ENCODE results near the gene SGCD. TPM values are rescaled to one million over a fixed set of nuclear protein-coding genes. Genes with fewer than 3 reads are reported as not detected.

SGCD gene
- total RNA-seq, 1 donor from 2014 or later, result 8.8 TPM

DNA sequence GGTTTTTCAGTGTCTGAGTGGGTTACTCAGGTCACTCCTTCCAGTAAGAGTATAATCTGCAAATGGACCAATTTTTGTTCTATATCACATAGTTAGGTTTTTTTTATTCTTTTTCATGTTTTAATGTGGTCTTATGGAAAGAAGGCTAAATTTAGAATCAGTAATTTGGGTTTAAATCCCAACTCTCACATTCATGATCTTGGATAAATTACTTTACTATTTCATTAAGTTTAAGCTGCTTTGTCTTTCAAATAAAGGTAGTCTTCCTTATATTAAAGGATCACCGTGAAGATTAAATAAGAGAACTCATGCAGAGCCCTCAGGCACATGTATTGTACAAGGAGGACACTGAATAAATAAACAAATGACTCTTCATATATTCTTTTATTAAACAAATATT lies 234.7 kb downstream of the SGCD start:
- H3K27me3 Mint-ChIP-seq, result no peaks in the 10 kb centered on the region
- DNase-seq (ENCODE audit: extremely low spot score, unreplicated experiment), result no peak

DNA sequence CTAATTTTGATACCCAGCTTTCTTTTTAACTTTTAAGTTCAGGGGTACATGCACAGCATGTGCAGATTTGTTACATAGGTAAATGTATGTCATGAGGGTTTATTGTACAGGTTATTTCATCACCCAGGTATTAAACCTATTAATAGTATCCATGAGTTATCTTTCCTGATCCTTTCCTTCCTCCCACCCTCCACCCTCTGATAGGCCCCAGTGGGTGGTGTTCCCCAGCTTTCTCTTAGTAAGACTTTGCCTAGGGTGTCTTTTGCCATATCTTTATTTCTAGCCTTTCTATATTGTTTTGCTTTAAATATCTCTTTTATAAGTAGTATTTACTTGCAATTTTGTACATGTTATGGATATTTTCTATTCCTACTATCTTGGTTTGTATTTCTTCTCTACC lies 243.7 kb downstream of the SGCD start:
- DNase-seq (ENCODE audit: extremely low spot score, unreplicated experiment), result no peak
- no peaks in the 10 kb centered on the region for H3K4me1 Mint-ChIP-seq (ENCODE audit: unreplicated experiment)
- no peaks in the 10 kb centered on the region for H3K27me3 Mint-ChIP-seq
- no peaks in the 10 kb centered on the region for H3K9me3 Mint-ChIP-seq
- no peak overlapping the region for H3K27ac Mint-ChIP-seq
- no peaks in the 10 kb centered on the region for H3K36me3 Mint-ChIP-seq
- H3K4me3 Mint-ChIP-seq, result no peak overlapping the region
- TF ChIP-seq, protein P1, sequence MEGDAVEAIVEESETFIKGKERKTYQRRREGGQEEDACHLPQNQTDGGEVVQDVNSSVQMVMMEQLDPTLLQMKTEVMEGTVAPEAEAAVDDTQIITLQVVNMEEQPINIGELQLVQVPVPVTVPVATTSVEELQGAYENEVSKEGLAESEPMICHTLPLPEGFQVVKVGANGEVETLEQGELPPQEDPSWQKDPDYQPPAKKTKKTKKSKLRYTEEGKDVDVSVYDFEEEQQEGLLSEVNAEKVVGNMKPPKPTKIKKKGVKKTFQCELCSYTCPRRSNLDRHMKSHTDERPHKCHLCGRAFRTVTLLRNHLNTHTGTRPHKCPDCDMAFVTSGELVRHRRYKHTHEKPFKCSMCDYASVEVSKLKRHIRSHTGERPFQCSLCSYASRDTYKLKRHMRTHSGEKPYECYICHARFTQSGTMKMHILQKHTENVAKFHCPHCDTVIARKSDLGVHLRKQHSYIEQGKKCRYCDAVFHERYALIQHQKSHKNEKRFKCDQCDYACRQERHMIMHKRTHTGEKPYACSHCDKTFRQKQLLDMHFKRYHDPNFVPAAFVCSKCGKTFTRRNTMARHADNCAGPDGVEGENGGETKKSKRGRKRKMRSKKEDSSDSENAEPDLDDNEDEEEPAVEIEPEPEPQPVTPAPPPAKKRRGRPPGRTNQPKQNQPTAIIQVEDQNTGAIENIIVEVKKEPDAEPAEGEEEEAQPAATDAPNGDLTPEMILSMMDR (conservative IDR thresholded peaks at IDR 0.05), result no peak

More for the DNA sequence above, 234.7 kb downstream of the SGCD start:
- TF ChIP-seq, protein P1 (conservative IDR thresholded peaks at IDR 0.05), result no peak
- Mint-ChIP-seq H3K27ac (no peak overlapping the region), H3K4me1 (ENCODE audit: unreplicated experiment) (peaks cover 5% of the 10 kb centered on the region), H3K36me3 (no peaks in the 10 kb centered on the region), H3K9me3 (no peaks in the 10 kb centered on the region), H3K4me3 (no peak overlapping the region)

DNA sequence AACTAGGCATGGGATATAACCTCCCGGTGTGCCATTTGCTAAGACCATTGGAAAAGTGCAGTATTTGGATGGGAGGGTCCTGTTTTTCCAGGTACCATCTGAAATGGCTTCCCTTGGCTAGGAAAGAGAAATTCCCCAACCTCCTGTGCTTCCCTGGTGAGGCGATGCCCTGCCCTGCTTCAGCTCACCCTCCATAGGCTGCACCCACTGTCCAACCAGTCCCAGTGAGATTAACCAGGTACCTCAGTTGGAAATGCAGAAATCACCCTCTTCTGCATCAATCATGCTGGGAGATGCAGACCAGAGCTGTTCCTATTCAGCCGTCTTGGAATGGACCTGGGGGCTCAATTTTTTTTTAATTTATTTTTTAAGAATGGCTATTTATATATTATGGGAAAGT lies 254.8 kb downstream of the SGCD start:
- no peak overlapping the region for H3K27ac Mint-ChIP-seq
- TF ChIP-seq, protein P1 (conservative IDR thresholded peaks at IDR 0.05), result no peak
- peaks cover 6% of the 10 kb centered on the region for H3K27me3 Mint-ChIP-seq
- H3K4me1 Mint-ChIP-seq (ENCODE audit: unreplicated experiment), result no peaks in the 10 kb centered on the region
- no peak for DNase-seq (ENCODE audit: extremely low spot score, unreplicated experiment)
- no peak overlapping the region for H3K4me3 Mint-ChIP-seq
- H3K9me3 Mint-ChIP-seq, result peaks cover 22% of the 10 kb centered on the region
- no peaks in the 10 kb centered on the region for H3K36me3 Mint-ChIP-seq

DNA sequence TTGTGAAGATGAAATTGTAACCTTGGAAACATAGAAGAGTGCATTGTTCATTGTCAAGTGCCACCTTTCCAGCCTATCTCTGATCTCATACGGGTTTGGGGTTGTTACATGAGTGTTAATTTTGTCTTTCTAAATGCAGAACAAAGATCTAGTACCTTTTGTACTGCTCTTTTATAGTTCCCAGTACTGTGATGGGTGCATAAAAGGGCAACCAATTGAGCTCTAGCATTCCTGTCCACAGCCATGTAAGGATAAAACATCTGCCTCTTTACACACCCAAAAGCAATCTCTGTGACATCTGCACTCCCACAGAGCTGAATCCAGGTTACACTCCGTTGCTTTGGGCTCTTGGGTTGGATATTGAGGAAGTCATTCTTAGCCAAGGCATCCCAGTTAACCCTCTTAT lies 255.2 kb downstream of the SGCD start:
- H3K27me3 Mint-ChIP-seq, result peaks cover 6% of the 10 kb centered on the region
- peaks cover 20% of the 10 kb centered on the region for H3K9me3 Mint-ChIP-seq
- H3K36me3 Mint-ChIP-seq, result no peaks in the 10 kb centered on the region
- peaks cover 2% of the 10 kb centered on the region for H3K4me1 Mint-ChIP-seq (ENCODE audit: unreplicated experiment)
- no peak overlapping the region for H3K4me3 Mint-ChIP-seq
- no peak overlapping the region for H3K27ac Mint-ChIP-seq
- TF ChIP-seq, protein P1 (conservative IDR thresholded peaks at IDR 0.05), result no peak
- no peak for DNase-seq (ENCODE audit: extremely low spot score, unreplicated experiment)

DNA sequence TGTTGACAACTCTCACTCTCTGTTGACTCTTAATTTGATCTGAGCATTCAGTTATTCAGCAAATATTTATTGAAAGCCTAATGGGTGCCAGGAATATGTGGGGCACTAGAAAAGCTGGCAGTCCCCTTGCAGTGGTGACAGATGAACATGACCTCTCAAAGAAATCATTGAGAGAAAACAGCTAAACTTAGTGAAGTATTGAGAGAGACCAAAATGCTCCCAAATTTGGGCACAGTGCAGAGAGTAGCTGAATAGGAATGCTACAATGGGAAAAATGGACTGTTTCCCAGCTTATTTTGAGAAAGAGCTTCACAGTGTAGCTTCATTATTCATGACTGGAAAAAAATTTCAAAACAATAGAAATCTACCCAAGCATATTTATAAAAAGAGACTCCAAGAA lies 257.9 kb downstream of the SGCD start:
- Mint-ChIP-seq H3K27me3 (peaks cover 4% of the 10 kb centered on the region), H3K4me3 (no peak overlapping the region), H3K9me3 (peaks cover 4% of the 10 kb centered on the region), H3K4me1 (ENCODE audit: unreplicated experiment) (peaks cover 4% of the 10 kb centered on the region), H3K27ac (no peak overlapping the region), H3K36me3 (no peaks in the 10 kb centered on the region)
- DNase-seq (ENCODE audit: extremely low spot score, unreplicated experiment), result no peak
- TF ChIP-seq, protein P1 (conservative IDR thresholded peaks at IDR 0.05), result no peak

DNA sequence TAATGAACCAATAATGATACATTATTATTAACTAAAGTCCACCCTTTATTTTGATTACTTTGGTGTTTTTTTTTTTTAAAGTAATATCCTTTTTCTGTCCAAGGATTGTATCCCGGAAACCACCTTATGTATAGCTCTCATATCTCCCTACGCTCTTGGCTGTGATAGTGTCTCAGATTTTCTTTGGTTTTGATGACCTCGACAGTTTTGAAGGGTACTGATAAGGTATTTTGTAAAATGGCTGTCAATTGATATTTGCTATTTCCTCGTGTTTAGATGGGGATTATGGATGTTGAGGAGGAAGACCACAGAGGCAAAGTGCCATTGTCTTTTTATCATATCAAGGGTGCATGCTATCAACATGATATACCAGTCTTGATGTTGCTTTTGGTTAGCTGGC lies 259.0 kb downstream of the SGCD start:
- no peak overlapping the region for H3K4me3 Mint-ChIP-seq
- no peaks in the 10 kb centered on the region for H3K36me3 Mint-ChIP-seq
- H3K9me3 Mint-ChIP-seq, result no peaks in the 10 kb centered on the region
- peaks cover 4% of the 10 kb centered on the region for H3K27me3 Mint-ChIP-seq
- no peak for DNase-seq (ENCODE audit: extremely low spot score, unreplicated experiment)
- TF ChIP-seq, protein P1 (conservative IDR thresholded peaks at IDR 0.05), result no peak
- H3K4me1 Mint-ChIP-seq (ENCODE audit: unreplicated experiment), result peaks cover 4% of the 10 kb centered on the region
- H3K27ac Mint-ChIP-seq, result no peak overlapping the region

All from type B pancreatic cell (in vitro differentiated cells).